NB4 (cell line): Measurements from ENCODE around the gene EVC.

ENCODE experiments used
- CTCF ChIP-seq: IDR thresholded peaks from one replicate; pipeline ENCODE4 v1.5.1; 2012; ENCODE audit warnings: low read depth, low read length
- POLR2A ChIP-seq: IDR thresholded peaks from 2 replicates; pipeline ENCODE4 v1.6.1; 2011; ENCODE audit warnings: mild to moderate bottlenecking; ENCODE audit not compliant: insufficient read length; ENCODE audit errors: extremely low read depth

GRCh38 chr4:5666741-5667140, 44.3 kb upstream of the EVC start:
- TF ChIP-seq CTCF = no peak
- TF ChIP-seq POLR2A = no peak
